ENCODE results near the gene PEX14.

- TF ChIP-seq POLR2AphosphoS5 (IDR thresholded peaks at IDR 0.05; ENCODE audit: insufficient read depth in 1 of 2, low read depth in 1 of 2) (no peak), CTCF (IDR thresholded peaks at IDR 0.05) (no peak), POLR2A (IDR thresholded peaks at IDR 0.05) (no peak)
Measured at GRCh38 chr1:10656431-10656830, 181.7 kb downstream of the PEX14 start.
